GM20431 (cell line): Measurements from ENCODE around the gene MNT.

Source experiments
- in situ Hi-C: fragments of 300-500 bp; cut with MseI, MboI; formaldehyde crosslinking; loops from one replicate; pipeline ENCODE4 v1.15.0; 2020; ENCODE audit warnings: low sequenced_read_pairs; ENCODE audit not compliant: unreplicated experiment

The MNT gene

DNA sequence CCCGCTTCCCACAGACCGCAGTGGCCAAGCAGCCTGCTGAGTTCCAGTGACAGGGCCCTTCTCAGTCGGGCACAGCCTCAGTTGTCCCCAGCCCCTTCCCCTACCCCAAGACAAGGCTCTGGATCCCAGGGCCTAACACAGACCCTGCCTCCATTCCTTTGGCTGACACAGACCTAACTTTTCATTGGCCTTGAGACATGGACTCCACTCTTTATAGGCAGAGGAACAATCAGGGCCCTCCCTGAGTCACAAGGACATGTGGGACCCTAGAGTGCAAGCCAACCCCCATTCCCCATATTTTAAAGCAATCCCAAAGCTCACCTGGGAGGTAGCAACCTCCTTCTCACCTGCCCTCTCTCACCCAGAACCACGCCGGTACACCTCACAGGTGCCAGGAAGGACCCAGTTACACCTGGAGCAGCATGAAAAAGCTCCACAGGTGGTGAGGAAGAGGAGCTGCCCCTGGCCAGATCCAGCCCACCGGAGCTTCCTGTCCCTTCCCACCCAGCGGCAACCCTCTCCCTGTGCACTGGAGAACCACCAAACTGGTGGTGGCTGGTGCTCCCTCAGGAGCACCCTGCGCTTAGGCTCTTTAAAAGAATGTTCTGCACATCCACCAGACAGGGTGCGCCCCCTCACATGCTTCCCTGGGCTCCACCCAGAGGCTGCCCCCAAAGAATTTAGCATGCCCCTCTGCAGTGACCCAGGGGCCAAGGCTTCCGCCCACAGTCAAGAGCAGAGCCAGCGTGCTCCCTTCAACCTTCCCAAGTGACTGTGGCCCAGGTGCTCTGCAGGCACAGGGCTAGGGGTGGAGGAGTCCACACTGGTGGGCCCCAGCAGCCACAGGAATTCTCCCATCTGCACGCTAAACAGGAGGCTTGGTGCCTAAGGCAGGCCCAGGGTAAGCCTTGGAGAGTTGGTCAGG lies 3.4 kb downstream of the MNT start:
- in situ Hi-C loops, result no loop called here

DNA sequence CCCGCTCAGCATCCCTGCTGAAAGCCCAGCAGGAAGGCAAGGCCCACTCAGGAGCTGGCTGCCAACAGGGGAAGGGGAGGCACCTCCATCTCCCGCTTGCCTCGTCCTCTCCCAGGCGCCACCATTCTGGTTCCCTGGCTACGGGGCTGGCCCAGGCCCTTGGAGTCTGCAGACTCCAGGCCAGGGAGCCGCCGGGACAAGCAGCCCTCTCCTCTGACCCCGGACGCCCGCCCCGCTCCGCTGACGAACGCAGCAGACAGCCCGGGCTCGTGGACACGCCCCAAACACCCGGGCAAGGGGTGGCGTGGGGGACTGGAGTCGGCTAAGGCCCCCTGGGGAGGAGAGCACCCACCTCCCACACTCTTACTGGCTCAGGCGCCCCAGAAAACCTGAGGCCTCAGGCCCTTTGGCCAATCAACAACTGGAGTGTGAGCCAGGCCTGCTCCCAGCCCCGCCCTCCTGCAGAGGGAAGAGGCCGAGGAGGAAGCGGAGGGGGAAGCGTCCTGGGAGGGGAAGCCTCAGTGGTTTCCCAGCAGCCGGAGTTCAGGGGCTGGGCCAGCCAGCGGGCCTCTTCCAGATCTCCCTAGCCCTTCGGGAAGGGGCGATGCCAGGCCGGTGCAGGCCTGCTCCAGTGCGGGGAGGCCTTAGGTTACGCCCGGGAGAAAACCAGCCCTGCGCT lies 4.2 kb downstream of the MNT start:
- in situ Hi-C loops, result no loop called here

DNA sequence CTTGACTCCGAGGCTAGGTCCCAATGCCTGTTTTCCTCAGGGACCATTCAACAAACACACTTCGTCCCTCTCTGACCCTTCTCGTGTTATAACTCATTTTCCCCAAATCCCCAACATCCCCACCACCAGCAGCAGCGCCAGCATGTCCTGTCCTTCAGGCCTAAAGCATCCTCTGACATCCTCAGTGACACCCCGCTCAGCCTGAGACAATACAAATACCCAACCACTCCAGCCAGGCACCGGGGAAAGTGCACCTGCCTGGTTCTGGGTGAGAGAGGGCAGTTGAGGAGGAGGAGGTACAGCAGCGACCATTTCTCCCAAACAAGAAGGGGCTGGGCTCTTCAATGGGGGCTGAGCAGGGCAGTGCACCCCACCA lies 4.7 kb downstream of the MNT start:
- in situ Hi-C loops, result no loop called here

DNA sequence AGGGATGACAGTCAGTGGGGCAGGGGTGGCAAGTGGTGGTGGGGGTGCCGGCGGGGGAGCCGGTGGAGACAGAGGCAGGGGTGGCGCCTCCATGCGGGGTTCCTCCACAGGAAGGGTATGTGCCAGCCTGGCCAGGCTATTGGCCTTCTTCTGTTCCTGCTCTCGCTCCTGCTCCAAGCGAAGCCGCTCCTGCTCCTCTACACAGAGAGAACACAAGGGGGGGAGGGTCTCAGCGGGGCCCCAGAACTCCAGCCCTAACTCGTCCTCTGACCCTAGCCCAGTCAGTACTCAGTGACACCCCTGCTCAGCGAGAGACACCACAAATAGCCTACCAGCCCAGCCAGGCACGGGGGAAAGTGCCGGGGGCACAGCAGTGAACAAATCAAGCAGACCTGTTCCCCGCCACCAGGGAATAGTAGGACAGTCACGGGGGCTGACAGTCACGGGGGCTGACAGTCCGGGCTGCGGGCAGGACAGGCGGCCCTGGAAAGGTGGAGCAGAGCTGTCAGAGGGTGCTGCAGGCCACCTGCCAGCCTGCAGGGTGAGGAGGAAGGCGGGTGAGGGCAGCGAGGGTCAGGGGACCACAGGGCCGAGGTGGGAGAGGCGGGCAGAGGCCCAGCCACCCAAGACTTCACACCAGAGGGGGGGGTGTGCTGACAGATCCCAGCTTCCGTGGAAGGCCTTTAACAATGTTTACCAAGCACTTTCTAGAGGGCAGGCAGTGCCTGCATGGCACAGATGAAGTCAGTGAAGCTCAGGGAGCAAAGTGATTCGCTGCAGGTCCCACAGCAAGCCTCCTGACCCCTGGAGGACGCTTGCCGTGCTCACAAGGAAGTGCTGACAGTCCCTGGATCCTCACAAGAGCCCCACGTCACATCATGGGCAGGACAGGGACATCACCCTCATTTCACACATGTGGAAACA lies 5.3 kb downstream of the MNT start:
- in situ Hi-C loops, result no loop called here

DNA sequence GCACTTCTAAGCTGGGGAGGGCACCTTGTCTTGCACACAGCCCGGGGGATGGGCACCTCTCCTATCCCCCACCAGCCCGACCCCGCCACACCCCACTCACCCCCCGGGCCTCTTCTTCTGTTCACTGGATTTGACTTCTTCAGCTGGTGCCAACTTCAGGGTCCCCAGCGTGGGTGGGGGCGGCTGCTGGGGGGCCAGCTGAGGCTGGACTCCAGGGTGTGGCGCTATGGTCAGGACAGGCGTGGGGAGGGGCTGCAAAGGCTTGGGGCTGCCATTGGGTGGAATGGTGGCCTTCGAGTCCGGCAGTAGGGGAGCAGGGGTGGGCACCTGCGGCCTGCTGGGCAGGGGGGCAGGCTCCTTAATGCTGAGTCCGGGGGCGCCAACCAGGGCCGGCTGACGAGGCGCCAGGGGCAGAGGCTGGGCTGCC lies 6.1 kb downstream of the MNT start:
- in situ Hi-C loops, result no loop called here

DNA sequence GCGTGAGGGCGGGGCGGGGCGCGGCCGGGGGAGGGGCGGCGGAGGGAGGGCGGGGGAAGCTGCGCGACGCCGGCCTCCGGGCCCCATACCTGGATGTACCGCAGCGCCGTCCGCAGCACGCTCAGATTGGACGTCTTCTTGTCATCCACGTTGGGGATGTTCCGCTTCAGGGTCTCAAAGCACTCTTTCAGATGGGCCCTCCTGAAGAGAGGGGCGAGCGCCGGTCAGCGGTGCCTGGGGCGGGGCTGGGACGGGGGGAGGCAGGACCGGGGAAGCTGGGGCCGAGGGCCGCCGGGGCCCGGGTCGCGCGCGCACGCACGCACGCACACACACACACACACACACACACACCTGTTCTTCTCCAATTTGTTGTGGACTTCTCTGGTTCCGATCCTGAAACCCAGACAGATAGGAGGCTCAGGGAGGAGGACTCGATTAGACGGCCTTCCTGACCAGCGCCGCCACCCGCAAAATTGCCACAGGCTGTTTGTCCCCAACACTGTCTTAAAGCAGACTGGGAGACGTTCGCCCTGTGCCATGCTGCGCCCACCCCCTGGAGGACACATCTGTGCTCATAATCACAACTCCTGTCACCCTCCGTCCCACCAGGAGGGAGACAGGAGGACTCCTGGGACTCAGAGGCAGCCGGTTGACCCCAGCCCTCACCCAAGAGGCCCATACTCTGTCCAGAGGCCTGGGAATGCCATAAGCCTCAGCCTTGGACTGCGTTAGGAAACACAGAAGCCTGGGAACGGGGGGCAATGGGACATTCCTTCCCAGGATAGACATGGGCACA lies 6.7 kb downstream of the MNT start:
- in situ Hi-C loops, result no loop called here

DNA sequence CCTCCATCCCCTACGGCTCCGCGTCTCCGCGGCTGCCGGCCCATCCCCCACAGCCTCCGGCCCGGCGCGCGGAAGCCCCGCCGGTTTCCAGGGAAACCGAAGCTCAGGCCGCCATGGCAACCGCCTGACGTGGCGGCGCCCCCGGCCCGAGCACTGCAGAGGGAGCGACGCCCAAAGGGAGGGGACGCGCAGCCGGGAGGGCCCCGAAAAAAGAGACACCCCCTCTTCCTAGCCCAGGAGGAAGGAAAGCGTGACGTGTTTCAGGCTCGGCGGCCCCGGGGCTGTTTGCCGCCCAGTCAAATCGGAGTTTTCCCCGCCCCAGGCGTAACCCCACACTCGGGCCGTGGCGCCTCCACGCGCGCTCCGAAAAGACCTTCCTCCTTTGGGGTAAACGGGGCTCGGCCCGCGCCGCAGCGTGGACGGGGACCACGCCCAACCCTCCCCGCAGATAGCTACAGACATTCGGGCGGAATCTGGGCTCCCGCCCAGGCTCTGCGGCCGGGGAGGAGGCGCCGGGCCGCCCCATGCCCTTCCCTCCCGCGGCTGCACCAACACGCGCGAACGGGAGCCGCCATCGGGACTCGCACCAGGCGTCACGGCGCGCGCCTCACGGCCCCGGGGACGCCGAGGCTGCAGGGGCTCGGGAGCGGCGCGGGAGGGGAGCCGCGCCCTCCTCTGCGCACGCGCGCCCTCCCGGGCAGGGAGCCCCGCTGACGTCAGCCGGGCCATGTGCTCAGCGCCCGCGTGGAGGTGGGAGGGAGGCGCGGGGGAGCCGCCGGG lies 7.5 kb downstream of the MNT start:
- in situ Hi-C loops, result no loop called here

DNA sequence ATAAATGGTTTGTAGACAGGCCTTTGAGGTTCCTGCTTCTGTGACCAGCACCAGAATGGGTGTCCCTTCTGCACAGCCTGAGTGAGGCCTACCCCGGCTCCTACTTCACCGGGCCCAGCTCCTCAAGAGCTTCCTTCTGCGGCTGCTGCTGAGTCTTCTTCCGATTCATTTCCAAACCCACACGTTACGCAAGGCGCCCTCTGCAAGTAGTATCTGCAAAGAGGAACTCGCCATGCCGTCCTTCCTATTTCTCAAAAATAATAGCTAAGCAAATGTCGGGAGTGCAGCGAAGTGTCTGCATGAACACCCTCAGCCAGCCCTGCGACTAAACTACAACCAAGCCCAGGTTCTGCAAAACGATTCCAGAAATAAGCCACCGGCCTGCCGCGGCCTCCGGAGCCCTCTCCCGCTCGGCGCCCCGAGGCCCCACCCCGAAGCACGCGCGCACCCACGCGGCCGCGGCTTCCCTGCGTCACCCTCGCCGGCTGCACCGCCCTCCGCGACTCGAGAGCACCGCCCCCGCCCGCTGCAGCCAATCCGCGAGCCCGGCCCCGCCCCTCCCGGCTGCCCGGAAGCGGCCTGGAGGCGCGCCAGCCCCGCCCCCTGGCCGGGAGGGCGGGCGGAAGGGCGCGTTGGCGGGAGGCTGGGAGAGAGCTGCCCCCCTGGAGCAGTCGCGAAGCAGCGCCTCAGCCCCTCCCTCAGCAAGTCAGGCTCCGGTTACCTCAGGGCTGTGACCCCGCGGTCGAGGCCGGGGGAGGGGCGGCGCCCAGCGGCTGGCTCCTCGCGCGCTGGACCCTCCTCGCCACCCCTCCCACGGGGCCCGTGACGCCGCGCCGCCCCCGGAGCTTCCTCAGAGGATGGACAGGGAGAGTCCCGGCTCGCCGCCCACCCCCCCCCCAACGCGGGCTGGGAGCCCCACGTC lies 8.3 kb downstream of the MNT start:
- in situ Hi-C loops, result no loop called here

DNA sequence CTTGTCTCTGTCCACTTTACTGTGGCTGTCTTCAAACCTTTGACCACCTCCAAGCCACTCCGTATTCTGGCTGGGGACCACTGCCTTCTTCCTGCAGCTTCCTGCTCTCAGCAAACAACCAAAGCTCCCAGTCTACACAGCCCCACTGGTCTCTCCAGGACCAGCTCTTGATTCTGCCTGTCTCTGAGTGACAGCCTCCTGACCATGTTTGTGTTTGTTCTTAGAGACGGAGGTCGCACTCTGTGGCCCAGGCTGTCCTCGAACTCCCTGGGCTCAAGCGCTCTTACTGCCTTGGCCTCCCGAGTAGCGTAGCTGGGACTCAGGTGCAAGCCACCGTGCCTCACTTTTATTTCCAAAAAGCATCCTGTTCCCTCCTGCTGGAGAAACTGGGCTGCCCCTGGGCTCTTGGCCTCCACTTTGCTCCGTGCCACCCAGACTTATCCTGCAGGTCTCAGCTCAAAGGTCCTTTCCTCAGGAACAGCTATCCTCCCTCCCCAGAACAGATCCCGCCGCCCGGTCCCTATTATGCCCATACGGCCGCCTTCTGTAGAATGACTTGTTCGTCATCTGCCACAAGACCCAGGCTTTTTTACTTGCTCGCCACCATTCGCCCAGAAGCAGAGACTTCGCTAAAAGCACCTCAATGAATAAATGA lies 9.1 kb downstream of the MNT start:
- in situ Hi-C loops, result no loop called here

DNA sequence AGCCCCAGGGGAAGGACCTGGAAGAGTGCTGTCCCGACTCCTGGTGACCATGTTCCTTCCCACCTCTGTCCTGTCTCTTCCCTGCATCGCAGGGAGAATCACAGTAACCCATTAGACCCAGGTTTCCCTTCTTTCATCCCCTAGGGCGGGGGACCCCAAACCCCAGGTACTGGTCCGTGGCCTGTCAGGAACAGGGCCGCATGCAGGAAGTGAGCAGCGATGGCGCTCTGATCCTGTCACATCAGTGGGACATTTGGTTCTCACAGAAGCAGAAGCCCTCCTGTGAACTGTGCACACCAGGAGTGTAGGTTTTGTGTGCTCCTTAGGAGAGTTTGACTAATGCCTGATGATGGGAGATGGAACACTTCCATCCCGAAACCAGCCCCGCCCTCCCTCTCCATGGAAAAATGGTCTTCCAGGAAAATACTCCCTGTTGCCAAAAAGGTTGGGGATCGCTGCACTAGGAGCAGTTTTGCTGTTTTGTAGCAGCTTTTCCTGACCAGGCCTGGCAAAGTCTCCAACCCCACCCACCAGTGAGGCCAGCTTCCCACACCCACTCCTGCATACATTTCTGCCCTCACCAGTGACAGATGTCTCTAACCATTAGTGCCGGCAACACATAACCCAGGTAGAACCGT lies 10.5 kb downstream of the MNT start:
- in situ Hi-C loops, result no loop called here

DNA sequence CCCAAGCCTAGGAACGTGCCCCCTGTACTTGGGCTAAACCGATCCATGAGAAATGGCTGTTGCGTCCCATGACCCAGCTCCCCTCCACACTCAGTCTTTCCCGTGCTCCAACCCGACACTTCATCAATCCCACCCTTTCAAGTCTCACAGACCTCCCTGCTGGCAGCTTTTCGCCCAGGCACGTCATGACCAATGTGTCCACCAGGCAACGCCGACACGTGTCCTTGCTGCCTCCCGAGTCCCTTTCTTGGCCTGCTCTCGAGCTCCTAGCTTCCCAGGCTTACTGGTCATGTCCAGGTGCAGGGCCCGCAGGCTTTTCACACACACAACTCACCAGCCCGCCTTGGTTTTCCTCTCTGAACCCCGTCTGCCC lies 12.2 kb downstream of the MNT start:
- in situ Hi-C loops, result no loop called here

DNA sequence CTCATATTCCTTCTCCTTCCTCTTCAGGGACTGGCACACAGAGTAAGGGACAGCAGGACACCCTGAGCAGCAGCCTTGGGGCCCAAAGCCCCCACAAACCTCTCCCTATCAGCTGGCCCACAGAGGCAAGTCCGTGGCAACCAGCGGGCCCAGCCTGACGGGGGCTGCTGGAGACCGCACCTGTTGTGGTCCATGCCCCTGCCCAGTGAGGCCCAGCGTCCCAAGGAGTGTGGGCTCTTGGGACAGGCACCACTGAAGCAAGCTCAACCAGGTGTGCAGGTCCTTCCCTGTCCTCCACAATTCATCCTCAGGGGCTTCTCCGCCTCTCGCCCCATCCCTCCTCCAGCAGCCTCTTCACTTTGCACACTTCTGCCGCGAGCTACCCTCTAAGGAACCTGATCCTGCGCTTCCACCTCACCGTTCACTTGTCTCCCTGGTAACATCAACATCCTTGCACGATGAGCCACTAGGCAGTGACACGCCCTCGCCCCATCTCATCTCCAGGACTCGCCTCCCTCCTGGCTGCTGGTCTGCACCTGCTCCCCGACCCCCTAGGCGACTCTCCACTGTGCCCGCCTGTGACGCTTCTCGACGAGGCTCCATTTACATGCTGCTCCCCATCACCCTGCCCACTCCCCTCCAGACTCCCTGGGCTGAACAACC lies 12.7 kb downstream of the MNT start:
- in situ Hi-C loops, result no loop called here

DNA sequence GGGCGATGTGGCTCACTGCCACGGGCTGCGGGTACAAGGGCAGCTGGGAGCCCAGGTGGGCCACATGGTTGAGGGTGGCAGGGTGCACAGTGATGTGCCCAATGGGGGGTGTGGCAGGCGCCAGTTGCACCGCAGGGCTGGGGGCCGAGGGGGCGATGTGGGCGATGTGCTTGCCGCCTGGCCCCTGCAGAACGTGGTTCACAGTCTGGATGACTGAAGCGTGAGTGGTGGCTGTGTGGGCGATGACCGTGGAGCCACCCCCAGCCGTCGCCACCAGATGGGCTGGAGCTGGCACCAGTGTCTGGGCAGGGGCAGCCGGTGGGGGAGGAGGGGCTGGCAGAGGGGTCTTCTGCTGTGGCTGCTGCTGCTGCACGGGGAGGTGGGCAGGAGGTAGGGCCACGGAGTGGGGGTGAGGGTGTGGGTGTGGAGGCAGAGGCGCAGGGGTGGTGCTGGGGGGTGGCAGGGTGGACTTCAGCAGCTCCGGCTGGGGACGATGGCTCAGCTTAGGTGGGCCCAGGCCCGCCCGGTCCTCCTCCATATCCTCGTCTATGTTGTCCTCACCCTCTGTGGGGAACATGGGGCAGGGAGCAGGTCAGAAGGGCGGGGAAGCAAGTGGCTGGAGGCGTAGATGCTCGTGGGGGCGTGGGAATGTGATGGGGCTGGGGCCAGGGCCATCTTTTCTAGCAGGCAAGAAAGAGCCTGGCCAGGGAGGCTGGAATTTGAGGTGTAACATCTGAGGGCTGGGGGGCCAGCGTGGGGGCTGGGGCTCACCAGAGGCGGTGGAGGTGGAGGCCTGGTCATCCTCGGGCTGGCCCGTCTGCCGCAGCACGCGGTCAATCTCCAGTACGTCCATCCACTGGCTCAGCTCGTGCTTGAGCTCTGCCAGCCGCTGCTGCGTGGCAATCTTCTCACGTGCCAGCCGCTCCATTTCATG lies 13.5 kb downstream of the MNT start:
- in situ Hi-C loops, result no loop called here

DNA sequence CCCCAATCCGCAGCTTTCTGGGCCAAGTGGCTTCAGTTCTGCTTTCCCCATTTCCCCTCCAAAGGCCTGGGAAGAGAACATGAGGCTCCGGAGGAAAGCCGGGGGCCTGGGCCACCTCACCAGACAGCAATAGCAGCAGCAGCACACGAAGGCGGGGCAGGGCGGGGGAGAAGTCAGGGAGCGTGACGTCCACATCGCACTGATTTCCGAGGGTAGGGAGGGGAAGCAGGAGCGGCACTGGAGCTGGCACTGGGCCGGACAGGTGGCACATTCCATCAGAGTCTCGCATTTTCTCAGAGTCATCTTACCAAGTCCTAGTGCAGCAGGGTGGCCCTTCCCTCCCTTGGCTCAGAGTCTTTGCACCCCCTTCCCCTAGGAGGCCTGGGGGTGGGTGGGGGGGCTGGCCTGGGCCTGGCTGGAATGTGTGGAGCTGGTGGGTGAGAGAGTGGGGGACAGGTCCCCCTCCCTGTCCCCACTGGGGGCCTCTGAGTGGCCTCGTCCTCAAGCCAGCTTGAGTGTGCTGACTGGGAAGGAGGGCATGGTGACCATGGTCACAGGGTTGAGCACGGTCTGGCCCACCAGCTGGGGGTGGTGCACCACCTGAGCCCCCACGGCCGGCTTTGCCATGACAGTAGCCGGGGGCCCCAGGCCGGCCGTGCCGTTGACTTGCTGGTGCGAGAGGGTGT lies 14.3 kb downstream of the MNT start:
- in situ Hi-C loops, result no loop called here
